Stimulated activated naive B cell treated with anti-CD40 and anti-IgM and Interleukin-4, amounts not matched to agents 10 μg/mL and 1 μg/mL and 100 μg/mL, for 72 hours (primary cell): ENCODE results near the gene SV2C.
"Not testable (repeated sequence)": the region's sequence is repeated elsewhere in the genome, so short reads cannot be mapped to it uniquely, and the experiment has no call there.

Source experiments
- ATAC-seq, 2 donors: fragments of 150-1000 bp; cut with Tn5 transposase; replicated peaks; 2 replicates each; pipeline ENCODE4 v1.10.0; 2021; ENCODE audit warnings: moderate library complexity in 1 of 2
- DNase-seq: peaks from one replicate; pipeline ENCODE4 v3.0.0; 2021
- H3K27ac Mint-ChIP-seq: one replicate; pipeline ENCODE4 v1.8.0; 2022; ENCODE audit warnings: mild to moderate bottlenecking, mixed read lengths
- H3K27me3 Mint-ChIP-seq, 2 donors: one replicate each; pipeline ENCODE4 v1.8.0; 2022; ENCODE audit warnings: mixed read lengths in 2 of 2
- H3K36me3 Mint-ChIP-seq, 2 donors: one replicate each; pipeline ENCODE4 v1.8.0; 2022; ENCODE audit warnings: mixed read lengths in 2 of 2, mild to moderate bottlenecking in 1 of 2
- H3K4me1 Mint-ChIP-seq, 2 donors: one replicate each; pipeline ENCODE4 v1.8.0; 2022; ENCODE audit warnings: mixed read lengths in 2 of 2, mild to moderate bottlenecking in 1 of 2
- H3K4me3 Mint-ChIP-seq, 2 donors: one replicate each; pipeline ENCODE4 v1.8.0; 2022; ENCODE audit warnings: mild to moderate bottlenecking in 2 of 2, mixed read lengths in 2 of 2, moderate library complexity in 1 of 2
- H3K9me3 Mint-ChIP-seq, 2 donors: one replicate each; pipeline ENCODE4 v1.8.0; 2022; ENCODE audit warnings: mixed read lengths in 2 of 2, mild to moderate bottlenecking in 1 of 2

The SV2C gene, protein sequence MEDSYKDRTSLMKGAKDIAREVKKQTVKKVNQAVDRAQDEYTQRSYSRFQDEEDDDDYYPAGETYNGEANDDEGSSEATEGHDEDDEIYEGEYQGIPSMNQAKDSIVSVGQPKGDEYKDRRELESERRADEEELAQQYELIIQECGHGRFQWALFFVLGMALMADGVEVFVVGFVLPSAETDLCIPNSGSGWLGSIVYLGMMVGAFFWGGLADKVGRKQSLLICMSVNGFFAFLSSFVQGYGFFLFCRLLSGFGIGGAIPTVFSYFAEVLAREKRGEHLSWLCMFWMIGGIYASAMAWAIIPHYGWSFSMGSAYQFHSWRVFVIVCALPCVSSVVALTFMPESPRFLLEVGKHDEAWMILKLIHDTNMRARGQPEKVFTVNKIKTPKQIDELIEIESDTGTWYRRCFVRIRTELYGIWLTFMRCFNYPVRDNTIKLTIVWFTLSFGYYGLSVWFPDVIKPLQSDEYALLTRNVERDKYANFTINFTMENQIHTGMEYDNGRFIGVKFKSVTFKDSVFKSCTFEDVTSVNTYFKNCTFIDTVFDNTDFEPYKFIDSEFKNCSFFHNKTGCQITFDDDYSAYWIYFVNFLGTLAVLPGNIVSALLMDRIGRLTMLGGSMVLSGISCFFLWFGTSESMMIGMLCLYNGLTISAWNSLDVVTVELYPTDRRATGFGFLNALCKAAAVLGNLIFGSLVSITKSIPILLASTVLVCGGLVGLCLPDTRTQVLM

DNA sequence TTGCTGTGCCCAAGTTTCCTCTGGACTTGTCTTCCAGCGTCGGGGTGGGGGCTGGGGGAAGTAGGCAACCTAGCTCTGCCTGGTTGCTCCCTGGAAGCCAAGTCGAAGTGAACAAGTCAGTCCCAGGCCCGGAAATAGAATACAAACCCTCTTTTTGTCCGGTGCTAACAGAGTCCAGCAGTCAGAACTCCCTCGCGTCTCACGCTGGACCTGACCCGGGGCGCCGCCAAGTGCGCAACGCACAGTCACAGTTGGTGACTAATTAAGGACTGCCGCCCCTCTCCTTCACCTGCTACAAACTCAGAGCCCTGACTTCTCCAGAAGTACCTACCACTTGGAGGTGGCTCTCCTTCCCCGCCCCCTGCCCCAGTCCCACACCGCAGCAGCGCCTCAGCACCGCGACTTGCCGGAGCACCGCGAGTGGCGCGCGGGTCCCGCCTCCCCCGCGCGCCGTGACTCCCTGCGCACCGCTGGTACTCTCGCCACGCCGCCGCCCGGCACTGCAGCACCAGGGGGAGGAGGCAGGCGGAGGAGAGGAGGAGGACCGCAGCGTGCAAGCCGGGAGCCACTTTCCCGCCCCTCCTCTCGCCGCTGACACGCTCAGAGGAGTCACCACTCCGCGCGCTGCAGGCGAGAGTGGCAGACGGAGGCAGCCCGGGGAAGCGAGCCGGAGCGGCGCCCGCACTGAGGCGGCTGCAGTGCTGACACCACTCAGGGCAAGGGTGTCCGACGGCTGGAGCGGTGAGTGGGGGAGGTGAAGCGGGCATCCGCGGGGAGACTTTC, at the start of gene SV2C:
SV2C (plus strand) TSS at position 612 of the 783 bp plus-strand sequence. CDS start 48,368 bp downstream, outside the sequence.
- DNase-seq (peak; percentile 5), ATAC-seq (peak; percentile 51 to 69)
- Mint-ChIP-seq H3K4me1 (peaks cover 23 to 29% of the 10 kb centered on the region in 2 donors), H3K27me3 (peaks cover 63 to 83% of the 10 kb centered on the region in 2 donors), H3K27ac (peak within 1 kb of the TSS; percentile 83), H3K36me3 (peaks cover 0 to 1% of the 10 kb centered on the region in 2 donors), H3K4me3 (peak within 1 kb of the TSS; percentile 78 to 82), H3K9me3 (peaks cover 0 to 3% of the 10 kb centered on the region in 2 donors)

DNA sequence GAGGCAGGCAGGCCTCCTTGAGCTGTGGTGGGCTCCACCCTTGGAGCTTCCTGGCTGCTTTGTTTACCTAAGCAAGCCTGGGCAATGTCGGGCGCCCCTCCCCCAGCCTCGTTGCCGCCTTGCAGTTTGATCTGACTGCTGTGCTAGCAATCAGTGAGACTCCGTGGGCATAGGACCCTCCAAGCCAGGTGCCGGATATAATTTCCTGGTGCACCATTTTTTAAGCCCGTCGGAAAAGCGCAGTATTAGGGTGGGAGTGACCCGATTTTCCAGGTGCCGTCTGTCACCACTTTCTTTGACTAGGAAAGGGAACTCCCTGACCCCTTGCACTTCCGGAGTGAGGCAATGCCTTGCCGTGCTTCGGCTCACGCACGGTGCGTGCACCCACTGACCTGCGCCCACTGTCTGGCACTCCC, 45.4 kb upstream of the SV2C start:
- peaks cover 25 to 35% of the 10 kb centered on the region in 2 donors for H3K27me3 Mint-ChIP-seq
- not testable (repeated sequence) for H3K27ac Mint-ChIP-seq, H3K9me3 Mint-ChIP-seq, DNase-seq, ATAC-seq, H3K4me1 Mint-ChIP-seq, H3K36me3 Mint-ChIP-seq
- peak overlapping the region in 1 of 2 donors; percentile 44 for H3K4me3 Mint-ChIP-seq

DNA sequence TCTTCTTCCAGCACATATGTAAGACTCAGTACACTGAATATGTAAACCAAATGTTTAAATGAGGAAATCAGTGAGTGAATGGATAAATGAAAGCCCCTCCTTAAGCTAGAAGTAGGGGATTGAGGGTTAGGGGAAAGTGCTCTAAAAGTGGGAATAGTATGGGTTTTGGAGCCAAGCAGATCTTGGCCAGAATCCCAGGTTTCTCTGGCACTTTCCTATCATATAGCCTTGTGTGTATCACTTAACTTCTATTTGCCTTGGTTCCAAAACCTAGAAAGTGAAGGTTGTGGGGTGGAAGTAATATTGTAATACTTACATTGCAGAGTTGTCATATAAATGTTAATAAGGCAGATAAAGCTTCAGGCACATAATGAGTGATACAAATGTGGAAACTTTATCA, 45.0 kb upstream of the SV2C start:
- no peak overlapping the region for H3K4me3 Mint-ChIP-seq

DNA sequence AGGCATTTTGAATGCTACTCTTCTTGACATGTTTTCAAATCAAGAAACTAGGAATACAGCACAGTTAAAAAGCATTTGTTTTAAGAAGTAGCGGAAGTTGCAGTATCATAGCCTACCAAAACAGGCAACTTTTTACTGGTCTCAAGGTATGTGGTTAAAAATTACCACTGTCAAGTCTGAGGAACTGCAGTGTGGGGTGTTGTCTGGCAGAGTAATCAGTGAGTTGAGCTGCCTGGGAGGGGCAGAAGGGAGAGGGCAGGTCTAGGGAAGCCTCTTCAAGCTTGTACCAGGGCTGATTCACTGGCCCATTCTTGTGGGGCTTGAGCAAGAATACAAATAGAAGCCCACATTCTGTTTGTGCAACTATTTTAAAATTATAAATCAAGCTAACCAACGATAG, 42.4 kb upstream of the SV2C start:
- no peak overlapping the region for H3K4me3 Mint-ChIP-seq
- no peaks in the 10 kb centered on the region for H3K36me3 Mint-ChIP-seq
- no peak overlapping the region for H3K27ac Mint-ChIP-seq
- H3K27me3 Mint-ChIP-seq, result peaks cover 31 to 32% of the 10 kb centered on the region in 2 donors
- ATAC-seq, result no peak
- no peak for DNase-seq
- peaks cover 0 to 2% of the 10 kb centered on the region in 2 donors for H3K9me3 Mint-ChIP-seq
- H3K4me1 Mint-ChIP-seq, result peaks cover 4 to 5% of the 10 kb centered on the region in 2 donors

More for the DNA sequence above, 45.0 kb upstream of the SV2C start:
- Mint-ChIP-seq H3K9me3 (peaks cover 0 to 4% of the 10 kb centered on the region in 2 donors), H3K27ac (no peak overlapping the region), H3K36me3 (no peaks in the 10 kb centered on the region), H3K27me3 (peaks cover 28 to 35% of the 10 kb centered on the region in 2 donors), H3K4me1 (peaks cover 4 to 5% of the 10 kb centered on the region in 2 donors)
- no peak for ATAC-seq
- no peak for DNase-seq

DNA sequence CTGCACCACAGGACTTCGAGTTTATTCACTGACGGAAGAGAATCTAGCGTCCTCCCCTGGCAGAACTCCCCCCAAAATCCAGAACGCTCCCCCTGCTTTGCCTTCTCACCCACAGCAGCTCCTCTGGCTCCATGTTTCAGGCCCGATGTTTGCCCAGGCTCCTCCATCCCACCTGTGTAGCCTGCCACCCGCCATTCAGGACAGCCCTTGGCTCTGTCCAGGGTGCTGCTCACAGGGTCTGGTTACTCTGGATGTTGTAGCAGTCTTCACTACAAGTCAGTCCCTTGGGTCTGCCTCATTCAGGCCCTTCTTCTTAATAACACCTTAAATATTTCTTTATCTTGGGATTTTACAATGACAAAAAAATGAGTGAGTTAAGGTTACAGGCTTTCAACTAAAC, 41.3 kb upstream of the SV2C start:
- ATAC-seq, result no peak

DNA sequence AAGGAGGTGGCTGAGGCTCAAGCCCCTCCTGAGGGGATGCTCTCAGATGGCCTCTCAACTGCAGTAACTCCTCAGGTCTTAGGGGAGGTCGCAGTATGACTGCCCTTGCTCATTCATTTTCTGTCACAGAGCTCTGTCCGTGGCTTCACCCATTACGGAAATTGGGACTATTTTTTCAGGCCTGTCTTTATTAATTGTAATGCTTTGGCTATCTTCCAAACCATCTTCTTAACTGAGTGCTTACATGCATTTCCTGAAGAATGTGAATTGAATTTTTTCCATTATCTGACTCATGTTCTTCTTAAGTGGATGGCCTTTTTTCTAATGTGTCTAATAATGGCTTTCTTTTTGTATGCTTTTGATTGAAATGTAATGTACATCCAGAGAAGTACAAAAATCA, 36.4 kb upstream of the SV2C start:
- peaks cover 0 to 2% of the 10 kb centered on the region in 2 donors for H3K9me3 Mint-ChIP-seq
- no peak overlapping the region for H3K27ac Mint-ChIP-seq
- no peaks in the 10 kb centered on the region for H3K4me1 Mint-ChIP-seq
- no peak for DNase-seq
- peaks cover 19 to 28% of the 10 kb centered on the region in 2 donors for H3K27me3 Mint-ChIP-seq
- ATAC-seq, result no peak
- H3K4me3 Mint-ChIP-seq, result no peak overlapping the region
- H3K36me3 Mint-ChIP-seq, result no peaks in the 10 kb centered on the region

More for the DNA sequence above, 41.3 kb upstream of the SV2C start:
- no peak overlapping the region for H3K27ac Mint-ChIP-seq
- no peak overlapping the region for H3K4me3 Mint-ChIP-seq
- peaks cover 4 to 5% of the 10 kb centered on the region in 2 donors for H3K4me1 Mint-ChIP-seq
- DNase-seq, result no peak
- H3K27me3 Mint-ChIP-seq, result peaks cover 35% of the 10 kb centered on the region in 2 donors
- no peaks in the 10 kb centered on the region for H3K36me3 Mint-ChIP-seq
- peaks cover 0 to 2% of the 10 kb centered on the region in 2 donors for H3K9me3 Mint-ChIP-seq

DNA sequence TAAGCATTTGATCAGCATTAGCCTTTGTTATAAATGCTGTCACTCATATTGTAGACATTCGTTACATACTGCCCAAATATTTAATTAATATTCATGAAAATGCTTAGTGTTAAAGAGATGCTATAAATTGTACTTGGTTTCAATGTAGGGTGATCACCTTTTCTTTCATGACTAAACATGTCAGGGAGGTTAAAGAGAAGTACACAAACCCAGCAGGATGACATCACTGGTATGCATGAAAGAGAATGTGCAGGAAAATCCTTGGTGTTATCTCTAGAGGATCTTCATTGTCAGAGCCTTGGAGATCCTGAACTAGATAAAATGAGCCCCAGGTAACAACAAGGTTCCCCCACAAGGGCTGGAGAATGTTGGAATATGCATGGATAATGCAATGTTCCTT, 33.0 kb upstream of the SV2C start:
- Mint-ChIP-seq H3K4me1 (no peaks in the 10 kb centered on the region), H3K36me3 (no peaks in the 10 kb centered on the region), H3K9me3 (no peaks in the 10 kb centered on the region), H3K4me3 (no peak overlapping the region), H3K27ac (no peak overlapping the region), H3K27me3 (peaks cover 13 to 15% of the 10 kb centered on the region in 2 donors)
- ATAC-seq, result no peak
- no peak for DNase-seq

DNA sequence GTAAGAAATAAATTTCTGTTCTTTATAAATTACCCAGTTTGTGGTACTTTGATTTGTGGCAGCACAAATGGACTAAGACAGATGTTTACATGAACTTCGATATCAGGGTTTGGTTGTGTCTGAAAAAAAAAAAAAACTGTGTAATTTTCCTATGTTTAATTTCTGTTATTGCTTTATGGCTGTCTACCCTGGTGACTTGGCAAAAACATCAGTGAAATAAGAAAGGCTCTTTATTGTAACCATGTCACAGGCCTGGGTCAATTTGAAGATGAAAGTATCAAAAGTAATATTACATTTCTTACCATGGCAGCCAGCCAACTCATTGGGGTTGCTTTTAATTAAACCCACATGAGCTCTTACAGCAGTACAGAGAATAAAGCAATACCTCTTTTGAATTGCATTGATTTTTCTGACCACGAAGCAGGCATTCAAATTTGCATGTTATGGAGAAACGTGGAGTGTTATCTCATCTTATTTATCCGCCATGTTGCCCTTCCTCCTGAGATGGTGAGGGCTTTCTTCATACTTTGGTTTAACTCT, 20.6 kb upstream of the SV2C start:
- no peaks in the 10 kb centered on the region for H3K36me3 Mint-ChIP-seq
- no peak for DNase-seq
- peaks cover 4 to 5% of the 10 kb centered on the region in 2 donors for H3K27me3 Mint-ChIP-seq
- H3K4me1 Mint-ChIP-seq, result no peaks in the 10 kb centered on the region
- no peak for ATAC-seq
- H3K9me3 Mint-ChIP-seq, result no peaks in the 10 kb centered on the region
- no peak overlapping the region for H3K4me3 Mint-ChIP-seq
- H3K27ac Mint-ChIP-seq, result no peak overlapping the region

DNA sequence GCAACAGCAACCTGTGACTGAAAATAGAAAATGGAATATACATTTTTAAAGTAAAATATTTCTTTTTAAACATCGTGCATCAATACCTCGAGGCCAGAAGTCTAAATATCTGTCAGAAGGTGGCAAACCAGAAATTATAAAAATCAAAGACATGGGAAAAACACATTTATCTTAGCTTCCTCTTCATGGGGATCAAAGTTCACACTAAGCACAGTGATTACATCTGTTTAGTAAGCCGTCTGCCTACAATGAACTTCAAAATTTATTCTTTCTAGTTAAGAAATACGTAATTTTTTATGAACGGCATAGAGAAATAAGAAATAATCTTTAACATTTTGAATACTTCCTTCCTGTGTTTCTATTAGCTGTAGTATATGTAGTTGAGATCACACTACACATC, 17.9 kb upstream of the SV2C start:
- H3K27me3 Mint-ChIP-seq, result peaks cover 6 to 9% of the 10 kb centered on the region in 2 donors
- no peaks in the 10 kb centered on the region for H3K9me3 Mint-ChIP-seq
- no peak for DNase-seq
- no peak for ATAC-seq
- H3K36me3 Mint-ChIP-seq, result no peaks in the 10 kb centered on the region
- H3K27ac Mint-ChIP-seq, result no peak overlapping the region
- H3K4me3 Mint-ChIP-seq, result no peak overlapping the region
- H3K4me1 Mint-ChIP-seq, result no peaks in the 10 kb centered on the region

DNA sequence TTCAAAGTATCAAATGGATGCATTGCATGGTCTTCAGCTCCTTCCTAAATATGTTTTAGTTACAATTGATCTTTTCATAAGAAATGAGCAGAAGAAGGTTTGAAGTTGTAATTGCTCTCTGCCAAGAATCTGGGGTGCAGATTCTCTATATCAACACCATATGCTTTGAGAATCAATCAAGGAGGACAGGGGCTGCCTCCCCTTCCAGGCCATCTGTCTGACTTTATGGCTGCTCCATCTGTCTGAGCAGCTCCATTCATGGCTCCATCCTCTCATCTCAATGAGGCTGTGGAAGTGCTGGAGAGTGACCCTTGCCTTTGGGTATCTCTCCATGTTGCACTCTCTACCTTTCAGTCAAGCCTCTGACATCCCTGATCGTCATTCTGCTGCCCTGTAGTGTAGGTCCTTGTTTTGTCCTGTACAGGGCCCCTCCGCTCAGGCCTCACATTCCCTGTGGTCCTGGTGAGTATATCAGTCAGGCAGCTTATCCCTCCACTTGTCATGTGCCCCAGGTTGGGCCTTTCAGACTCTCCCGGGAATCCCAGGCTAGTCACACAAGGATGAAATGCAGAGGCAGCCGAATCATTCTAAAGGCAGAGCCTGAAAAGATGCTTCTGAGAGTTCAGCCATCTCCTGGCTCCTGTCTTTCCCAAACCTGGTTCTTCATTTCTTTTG, 14.0 kb upstream of the SV2C start:
- H3K4me1 Mint-ChIP-seq, result no peaks in the 10 kb centered on the region
- H3K27me3 Mint-ChIP-seq, result peaks cover 21 to 33% of the 10 kb centered on the region in 2 donors
- no peaks in the 10 kb centered on the region for H3K9me3 Mint-ChIP-seq
- H3K27ac Mint-ChIP-seq, result no peak overlapping the region
- DNase-seq, result no peak
- no peak for ATAC-seq
- no peaks in the 10 kb centered on the region for H3K36me3 Mint-ChIP-seq
- H3K4me3 Mint-ChIP-seq, result no peak overlapping the region

DNA sequence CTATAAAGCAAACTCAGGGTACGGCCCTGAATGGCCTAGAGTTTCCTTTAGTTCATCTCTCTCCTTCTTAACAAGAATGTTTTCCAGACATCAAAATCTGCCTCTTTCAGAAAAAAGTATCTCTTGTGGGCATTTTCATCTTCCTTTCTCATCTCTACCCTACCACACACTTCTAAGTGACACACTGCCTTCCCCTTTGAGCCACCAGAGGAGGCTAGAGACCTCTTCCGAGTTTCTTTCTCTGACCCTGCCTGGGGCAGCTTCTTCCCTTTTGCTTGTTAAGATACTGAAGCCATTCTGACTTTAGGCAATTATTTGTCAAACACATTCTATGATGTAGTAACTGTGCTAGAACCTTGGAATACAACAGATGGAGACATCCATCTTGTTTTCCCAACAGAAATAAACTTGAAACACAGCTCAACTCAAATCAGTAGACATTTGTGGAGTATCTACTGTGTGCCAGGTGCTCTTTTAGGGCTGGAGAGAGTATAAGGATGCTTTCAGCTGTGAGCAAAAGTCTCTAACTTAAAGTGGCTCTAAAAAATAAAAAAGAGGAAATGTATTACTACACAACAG, 8.6 kb upstream of the SV2C start:
- Mint-ChIP-seq H3K4me3 (no peak overlapping the region), H3K27ac (no peak overlapping the region), H3K4me1 (no peaks in the 10 kb centered on the region), H3K27me3 (peaks cover 39 to 61% of the 10 kb centered on the region in 2 donors), H3K9me3 (peaks cover 0 to 3% of the 10 kb centered on the region in 2 donors), H3K36me3 (no peaks in the 10 kb centered on the region)
- ATAC-seq, result peak in 1 of 2 donors; percentile 63
- no peak for DNase-seq

DNA sequence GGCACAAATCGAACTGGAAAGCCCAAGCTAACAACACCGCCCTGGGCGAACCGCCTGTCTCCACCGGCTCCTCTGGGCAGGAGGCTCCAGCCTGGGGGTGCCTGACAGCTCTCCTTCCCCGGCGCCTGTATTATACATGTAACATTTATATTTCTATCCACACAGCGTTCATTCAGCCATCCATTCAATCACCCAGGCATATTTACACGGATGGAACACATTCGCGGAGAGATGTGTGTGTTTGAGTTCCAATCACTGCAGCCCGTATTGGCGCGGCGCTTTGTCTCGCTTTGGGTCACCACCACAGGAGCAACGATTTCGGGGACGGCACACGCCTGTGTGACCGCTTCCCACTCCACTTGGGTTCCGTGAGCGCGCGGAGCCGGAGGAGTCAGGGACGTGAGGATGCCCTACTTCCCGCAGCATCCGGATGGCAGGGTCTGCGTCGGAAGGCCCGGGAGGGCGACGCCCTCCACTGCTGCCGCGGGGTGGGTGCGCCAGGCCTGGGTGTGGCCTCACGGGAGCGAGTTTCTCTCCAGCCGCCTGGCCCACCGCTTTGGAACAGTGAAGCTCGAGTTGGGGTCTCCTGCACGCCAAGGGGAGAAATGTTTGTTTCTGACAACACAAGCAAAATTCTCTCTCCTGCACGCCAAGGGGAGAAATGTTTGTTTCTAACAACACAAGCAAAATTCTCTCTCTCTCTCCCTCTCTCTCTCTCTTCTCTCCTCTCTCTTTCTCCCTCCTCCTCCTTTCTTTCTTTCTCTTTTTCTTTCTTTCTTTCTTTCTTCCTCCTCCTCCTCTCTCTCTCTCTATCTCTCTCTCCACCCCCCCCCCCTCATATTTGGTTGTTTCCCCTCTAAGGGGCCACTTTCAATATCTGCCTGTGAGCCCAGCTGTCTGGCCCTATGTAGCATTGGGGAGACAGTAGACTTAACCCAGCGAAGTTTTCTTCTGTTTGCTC, 1.1 kb upstream of the SV2C start:
- peaks cover 0 to 3% of the 10 kb centered on the region in 2 donors for H3K9me3 Mint-ChIP-seq
- H3K27me3 Mint-ChIP-seq, result peaks cover 68 to 91% of the 10 kb centered on the region in 2 donors
- peaks cover 23 to 29% of the 10 kb centered on the region in 2 donors for H3K4me1 Mint-ChIP-seq
- H3K4me3 Mint-ChIP-seq, result peak overlapping the region; percentile 78 to 82
- peak overlapping the region; percentile 49 for H3K27ac Mint-ChIP-seq
- peaks cover 0 to 1% of the 10 kb centered on the region in 2 donors for H3K36me3 Mint-ChIP-seq
- no peak for ATAC-seq
- no peak for DNase-seq
